ENCODE results near the gene PTS. TPM values are rescaled to one million over a fixed set of nuclear protein-coding genes. Genes with fewer than 3 reads are reported as not detected.

The PTS gene
- total RNA-seq, 1 donor from 2014 or later, result 40.1 TPM

DNA sequence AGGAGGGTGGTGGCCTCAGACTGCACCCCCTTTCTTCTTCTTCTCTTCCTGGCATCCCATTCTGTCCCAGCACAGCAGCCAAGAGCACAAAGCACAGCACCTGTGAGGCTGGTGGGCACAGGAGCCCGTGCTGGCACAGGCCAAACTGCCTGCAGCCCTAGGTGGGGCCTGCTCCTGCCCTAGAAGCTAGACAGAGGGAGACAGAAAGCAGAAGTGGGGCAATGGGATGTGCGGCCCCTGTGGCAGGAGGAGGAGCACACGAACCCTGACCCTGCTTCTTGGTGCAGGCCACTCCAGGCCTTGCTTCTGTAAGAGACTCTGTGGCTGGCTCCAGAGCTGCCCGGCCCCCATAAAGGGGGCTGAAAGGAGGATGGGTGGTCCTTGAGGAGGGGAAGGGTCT, 3.9 kb upstream of the PTS start:
- Mint-ChIP-seq H3K27me3 (ENCODE audit: low read depth) (peaks cover 20% of the 10 kb centered on the region), H3K27ac (ENCODE audit: unreplicated experiment) (no peak overlapping the region), H3K36me3 (ENCODE audit: low read depth) (no peaks in the 10 kb centered on the region), H3K4me1 (peaks cover 8% of the 10 kb centered on the region), H3K4me3 (no peak overlapping the region), H3K9me3 (no peaks in the 10 kb centered on the region)
- no peak for DNase-seq (ENCODE audit: low read depth, low spot score)
- TF ChIP-seq, protein P1, sequence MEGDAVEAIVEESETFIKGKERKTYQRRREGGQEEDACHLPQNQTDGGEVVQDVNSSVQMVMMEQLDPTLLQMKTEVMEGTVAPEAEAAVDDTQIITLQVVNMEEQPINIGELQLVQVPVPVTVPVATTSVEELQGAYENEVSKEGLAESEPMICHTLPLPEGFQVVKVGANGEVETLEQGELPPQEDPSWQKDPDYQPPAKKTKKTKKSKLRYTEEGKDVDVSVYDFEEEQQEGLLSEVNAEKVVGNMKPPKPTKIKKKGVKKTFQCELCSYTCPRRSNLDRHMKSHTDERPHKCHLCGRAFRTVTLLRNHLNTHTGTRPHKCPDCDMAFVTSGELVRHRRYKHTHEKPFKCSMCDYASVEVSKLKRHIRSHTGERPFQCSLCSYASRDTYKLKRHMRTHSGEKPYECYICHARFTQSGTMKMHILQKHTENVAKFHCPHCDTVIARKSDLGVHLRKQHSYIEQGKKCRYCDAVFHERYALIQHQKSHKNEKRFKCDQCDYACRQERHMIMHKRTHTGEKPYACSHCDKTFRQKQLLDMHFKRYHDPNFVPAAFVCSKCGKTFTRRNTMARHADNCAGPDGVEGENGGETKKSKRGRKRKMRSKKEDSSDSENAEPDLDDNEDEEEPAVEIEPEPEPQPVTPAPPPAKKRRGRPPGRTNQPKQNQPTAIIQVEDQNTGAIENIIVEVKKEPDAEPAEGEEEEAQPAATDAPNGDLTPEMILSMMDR (conservative IDR thresholded peaks at IDR 0.05), result no peak

- no peak overlapping the region for H3K4me3 Mint-ChIP-seq
- H3K4me1 Mint-ChIP-seq, result peaks cover 16% of the 10 kb centered on the region
- peaks cover 20% of the 10 kb centered on the region for H3K27me3 Mint-ChIP-seq (ENCODE audit: low read depth)
- no peaks in the 10 kb centered on the region for H3K9me3 Mint-ChIP-seq
- no peak for DNase-seq (ENCODE audit: low read depth, low spot score)
- H3K36me3 Mint-ChIP-seq (ENCODE audit: low read depth), result no peaks in the 10 kb centered on the region
- H3K27ac Mint-ChIP-seq (ENCODE audit: unreplicated experiment), result no peak overlapping the region
- TF ChIP-seq, protein P1 (conservative IDR thresholded peaks at IDR 0.05), result no peak
Observed at GRCh38 chr11:112223121-112223520, 3.1 kb upstream of the PTS start.

GRCh38 chr11:112223754-112224532, 2.3 kb upstream of the PTS start:
- Mint-ChIP-seq H3K27ac (ENCODE audit: unreplicated experiment) (no peak overlapping the region), H3K9me3 (no peaks in the 10 kb centered on the region), H3K27me3 (ENCODE audit: low read depth) (peaks cover 20% of the 10 kb centered on the region), H3K36me3 (ENCODE audit: low read depth) (no peaks in the 10 kb centered on the region), H3K4me3 (peak overlapping the region; percentile 66), H3K4me1 (peaks cover 21% of the 10 kb centered on the region)
- no peak for DNase-seq (ENCODE audit: low read depth, low spot score)
- TF ChIP-seq, protein P1 (conservative IDR thresholded peaks at IDR 0.05), result no peak

GRCh38 chr11:112225753-112226061, 521 bp upstream of the PTS start:
- no peak for DNase-seq (ENCODE audit: low read depth, low spot score)
- no peaks in the 10 kb centered on the region for H3K36me3 Mint-ChIP-seq (ENCODE audit: low read depth)
- H3K27ac Mint-ChIP-seq (ENCODE audit: unreplicated experiment), result peak overlapping the region; percentile 45
- H3K4me1 Mint-ChIP-seq, result peaks cover 21% of the 10 kb centered on the region
- H3K4me3 Mint-ChIP-seq, result peak overlapping the region; percentile 97
- peaks cover 17% of the 10 kb centered on the region for H3K27me3 Mint-ChIP-seq (ENCODE audit: low read depth)
- H3K9me3 Mint-ChIP-seq, result no peaks in the 10 kb centered on the region
- TF ChIP-seq, protein P1 (conservative IDR thresholded peaks at IDR 0.05), result no peak

GRCh38 chr11:112226831-112227401, 688 bp downstream of the PTS start:
- TF ChIP-seq, protein P1 (conservative IDR thresholded peaks at IDR 0.05), result no peak
- peaks cover 25% of the 10 kb centered on the region for H3K4me1 Mint-ChIP-seq
- H3K36me3 Mint-ChIP-seq (ENCODE audit: low read depth), result no peaks in the 10 kb centered on the region
- H3K27me3 Mint-ChIP-seq (ENCODE audit: low read depth), result peaks cover 17% of the 10 kb centered on the region
- peak overlapping the region; percentile 97 for H3K4me3 Mint-ChIP-seq
- H3K9me3 Mint-ChIP-seq, result no peaks in the 10 kb centered on the region
- no peak for DNase-seq (ENCODE audit: low read depth, low spot score)
- peak overlapping the region; percentile 45 for H3K27ac Mint-ChIP-seq (ENCODE audit: unreplicated experiment)
